PC-3 (cell line): Measurements from ENCODE around the gene AP1M1. TPM values are rescaled to one million over a fixed set of nuclear protein-coding genes. Genes with fewer than 3 reads are reported as not detected.
A peak's percentile ranks its signal among the peaks of the same experiment; 100 is the strongest.

Source experiments
- ATAC-seq: fragments of 200-7000 bp; cut with Tn5 transposase; 2 replicates; pipeline ENCODE4 v1.9.1; 2020; ENCODE audit warnings: mild to moderate bottlenecking, moderate library complexity
- BruUV-seq: library from RNA; stranded (reverse); fragments of 400-500 nt; replicated peaks from 2 replicates; lab custom pipeline; 2021; lab: Mats Ljungman, UMichigan
- CTCF ChIA-PET: fragments of 300-600 bp; sonication (Branson Sonifier 250); formaldehyde crosslinking; loops from one replicate; lab custom pipeline; 2022; ENCODE audit warnings: antibody characterized with exemption; lab: Charles Lee
- POLR2A ChIA-PET: fragments of 300-600 bp; sonication (Branson Sonifier 250); formaldehyde crosslinking; loops from one replicate; lab custom pipeline; 2022; ENCODE audit warnings: antibody characterized with exemption; ENCODE audit not compliant: unreplicated experiment; lab: Charles Lee
- DNase-seq: peaks from one replicate; pipeline ENCODE4 v3.0.0-alpha.2; 2015
- H2AFZ ChIP-seq: fragments of 300-600 bp; sonication (generic); 2 replicates; pipeline ENCODE4 v1.6.0; 2016; ENCODE audit warnings: antibody characterized with exemption, low read length
- H3F3A ChIP-seq: fragments of 300-600 bp; sonication (generic); one replicate; pipeline ENCODE4 v1.6.0; 2017; ENCODE audit warnings: antibody characterized with exemption, low read length, control low read depth, mild to moderate bottlenecking; ENCODE audit not compliant: unreplicated experiment
- H3K27ac ChIP-seq: fragments of 300-600 bp; sonication (generic); 2 replicates; pipeline ENCODE4 v1.5.1; 2016; ENCODE audit warnings: mild to moderate bottlenecking, low read length
- H3K27me3 ChIP-seq: fragments of 300-600 bp; sonication (generic); 2 replicates; pipeline ENCODE4 v1.6.1; 2016; ENCODE audit warnings: low read length, mixed read lengths
- H3K36me3 ChIP-seq: fragments of 300-600 bp; sonication (generic); 2 replicates; pipeline ENCODE4 v1.6.1; 2016; ENCODE audit warnings: low read depth, mixed run types, low read length, mixed read lengths
- H3K4me1 ChIP-seq: fragments of 300-600 bp; sonication (generic); 2 replicates; pipeline ENCODE4 v1.5.1; 2016; ENCODE audit warnings: low read length; ENCODE audit not compliant: insufficient read depth
- H3K4me2 ChIP-seq: fragments of 300-600 bp; sonication (generic); 2 replicates; pipeline ENCODE4 v1.6.0; 2016; ENCODE audit warnings: low read length
- H3K4me3 ChIP-seq: fragments of 300-600 bp; sonication (generic); 2 replicates; pipeline ENCODE4 v1.5.1; 2016; ENCODE audit warnings: mild to moderate bottlenecking, low read length, mixed read lengths
- H3K79me2 ChIP-seq: fragments of 300-600 bp; sonication (generic); 2 replicates; pipeline ENCODE4 v1.6.1; 2017; ENCODE audit warnings: low read length, mixed read lengths
- H3K9ac ChIP-seq: fragments of 300-600 bp; sonication (generic); 2 replicates; pipeline ENCODE4 v1.6.0; 2016; ENCODE audit warnings: mild to moderate bottlenecking, low read length
- H3K9me2 ChIP-seq: fragments of 300-600 bp; sonication (generic); replicated peaks from 2 replicates; pipeline ENCODE4 v1.6.1; 2016; ENCODE audit warnings: mixed run types, low read length, mixed read lengths
- H3K9me3 ChIP-seq: fragments of 300-600 bp; sonication (generic); 2 replicates; pipeline ENCODE4 v1.6.1; 2016; ENCODE audit warnings: low read length, mixed read lengths
- H4K20me1 ChIP-seq: fragments of 300-600 bp; sonication (generic); 2 replicates; pipeline ENCODE4 v1.6.1; 2016; ENCODE audit warnings: low read length, mixed read lengths
- CTCF ChIP-seq: fragments of 300-600 bp; sonication (generic); conservative IDR thresholded peaks from 2 replicates; pipeline ENCODE4 v1.5.1; 2017; ENCODE audit warnings: antibody characterized with exemption, low read depth, mild to moderate bottlenecking, low read length
- EZH2 ChIP-seq: fragments of 300-600 bp; sonication (generic); IDR thresholded peaks from one replicate; pipeline ENCODE4 v1.6.1; 2017; ENCODE audit warnings: antibody characterized with exemption, mild to moderate bottlenecking, low read length; ENCODE audit not compliant: unreplicated experiment
- EZH2phosphoT487 ChIP-seq: fragments of 300-600 bp; sonication (generic); IDR thresholded peaks from 2 replicates; pipeline ENCODE4 v1.6.1; 2018; ENCODE audit warnings: mild to moderate bottlenecking, antibody characterized with exemption, low read length, borderline replicate concordance
- intact Hi-C: fragments of 100-400 bp; cut with micrococcal nuclease; formaldehyde crosslinking; loops from 2 replicates; pipeline ENCODE4 v1.9.0; 2023
- total RNA-seq: library from RNA; depleted of rRNA; stranded (reverse); fragments of >200 nt; gene quantifications from 2 replicates; pipeline ENCODE4 v1.2.3, GENCODE V29; 2014

Gene AP1M1
- total RNA-seq, 1 experiment from 2014 or later: 104 TPM

GRCh38 chr19:16160445-16160942 lies 37.2 kb upstream of the AP1M1 start:
- H2AFZ ChIP-seq: no peak overlapping the region

GRCh38 chr19:16160943-16161560 lies 36.7 kb upstream of the AP1M1 start:
- H3K4me2 ChIP-seq: peak overlapping the region; percentile 85
- peak overlapping the region; percentile 84 for H3K9ac ChIP-seq
- H3K4me3 ChIP-seq: peak overlapping the region; percentile 56

More at GRCh38 chr19:16160445-16160942, 37.2 kb upstream of the AP1M1 start:
- ATAC-seq (no peak), DNase-seq (no peak)
- Histone ChIP-seq H3K27ac (peak overlapping the region; percentile 99), H3K36me3 (no peaks in the 10 kb centered on the region), H3K4me2 (peak overlapping the region; percentile 85), H3K27me3 (no peaks in the 10 kb centered on the region), H3K9me3 (no peaks in the 10 kb centered on the region), H4K20me1 (no peaks in the 10 kb centered on the region), H3F3A (peaks cover 4% of the 10 kb centered on the region), H3K79me2 (no peaks in the 10 kb centered on the region), H3K9me2 (no peaks in the 10 kb centered on the region), H3K4me3 (peak overlapping the region; percentile 56; the same call in 1 of the 2 replicates), H3K9ac (peak overlapping the region; percentile 84), H3K4me1 (peaks cover 27% of the 10 kb centered on the region)
- ChIA-PET POLR2A (interaction anchor here (0.7 kb wide), 1 partner anchor 166 kb away, joined by 5 read pairs; no protein-coding TSS in a partner anchor), CTCF (no interaction called here)
- intact Hi-C loops: no loop called here
- no peak for TF ChIP-seq CTCF
- no peak for TF ChIP-seq EZH2
- no peak for TF ChIP-seq EZH2phosphoT487
- BruUV-seq: no TSS peak

More at GRCh38 chr19:16160943-16161560, 36.7 kb upstream of the AP1M1 start:
- H3K27ac ChIP-seq: peak overlapping the region; percentile 99
- H3K4me1 ChIP-seq: peaks cover 27% of the 10 kb centered on the region
- no peaks in the 10 kb centered on the region for H3K79me2 ChIP-seq
- DNase-seq (peak; percentile 98), ATAC-seq (peak; percentile 80)
- TSS peak; percentile 83 for BruUV-seq
- peaks cover 4% of the 10 kb centered on the region for H3F3A ChIP-seq
- intact Hi-C loops: loop anchor here (1.0 kb wide), 1 partner anchor 50 kb away; the partner anchor contains the start of gene RAB8A
- H3K36me3 ChIP-seq: no peaks in the 10 kb centered on the region
- no peaks in the 10 kb centered on the region for H3K27me3 ChIP-seq
- TF ChIP-seq EZH2phosphoT487 (no peak), EZH2 (no peak), CTCF (no peak)
- H4K20me1 ChIP-seq: no peaks in the 10 kb centered on the region
- ChIA-PET POLR2A (interaction anchor here (0.6 to 1.0 kb wide), 5 partner anchors 20 to 166 kb away, joined by 3 to 9 read pairs (median 5); no protein-coding TSS in a partner anchor), CTCF (interaction anchor here (0.5 to 0.6 kb wide), 2 partner anchors 21 to 47 kb away, joined by 4 to 11 read pairs; no protein-coding TSS in a partner anchor)
- H3K9me2 ChIP-seq: no peaks in the 10 kb centered on the region
- no peaks in the 10 kb centered on the region for H3K9me3 ChIP-seq
- H2AFZ ChIP-seq: 0 out of 2 replicates have a peak overlapping the region, but pooled peaks have one; percentile 44
